ENCODE results near the gene SOHLH1.

DNA sequence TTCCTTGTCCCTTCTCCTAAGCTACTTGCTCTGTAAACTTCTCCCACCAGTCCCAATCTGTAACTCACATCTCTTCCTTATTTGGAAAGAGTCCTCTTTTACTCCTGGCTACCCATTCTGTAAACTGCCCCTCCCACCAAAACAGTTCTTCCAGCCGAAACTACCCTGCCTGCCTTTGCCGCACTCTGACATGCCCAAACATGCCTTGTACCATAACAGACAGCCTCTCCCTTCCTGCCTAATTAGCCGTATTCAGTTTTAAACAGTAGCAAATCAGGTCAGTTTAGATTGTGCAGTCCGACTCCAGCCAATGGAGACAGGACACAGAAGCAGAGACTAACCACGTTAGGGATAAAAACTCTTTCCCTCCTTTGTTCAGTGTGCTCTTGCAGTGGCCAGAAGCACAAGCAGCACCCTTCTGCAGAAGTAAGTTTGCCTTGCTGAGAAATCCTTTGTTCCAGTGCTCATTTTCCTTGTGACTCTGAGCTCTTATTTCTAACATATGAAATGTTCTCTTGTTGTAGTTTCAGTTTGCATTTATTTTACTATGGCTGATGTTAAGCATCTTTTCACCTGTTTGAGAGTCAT, 54.6 kb downstream of the SOHLH1 start:
- TF ChIP-seq EZH2phosphoT487 (IDR thresholded peaks at IDR 0.05; ENCODE audit: insufficient read depth, low read depth) (no peak), EZH2 (IDR thresholded peaks at IDR 0.05; ENCODE audit: insufficient read depth, poor library complexity, severe bottlenecking) (no peak)

Measured in GM23248 (cell line).